HL-60 (cell line): ENCODE results near the gene BET1.
"Not testable (repeated sequence)": the region's sequence is repeated elsewhere in the genome, so short reads cannot be mapped to it uniquely, and the experiment has no call there.

ENCODE experiments used
- DNase-seq, 2 experiments: peaks; one replicate each; pipeline ENCODE4 v3.0.0-alpha.2; 2010 to 2020; ENCODE audit warnings: low read depth in 1 of 2, low spot score in 1 of 2
- H3K27ac ChIP-seq: fragments of 250-450 bp; sonication (Bioruptor Pico); replicated peaks from 2 replicates; pipeline ENCODE4 v1.5.1; 2020; ENCODE audit warnings: mild to moderate bottlenecking, moderate library complexity
- H3K27me3 ChIP-seq: fragments of 250-450 bp; sonication (Bioruptor Pico); 2 replicates; pipeline ENCODE4 v1.5.1; 2021; ENCODE audit warnings: mild to moderate bottlenecking, moderate library complexity; ENCODE audit not compliant: insufficient read depth, poor library complexity, severe bottlenecking
- H3K4me3 ChIP-seq: replicated peaks from 2 replicates; pipeline ENCODE4 v1.5.1; 2011; ENCODE audit warnings: mild to moderate bottlenecking, control low read depth, low read length; ENCODE audit not compliant: insufficient read depth
- GABPA ChIP-seq: IDR thresholded peaks from 2 replicates; pipeline ENCODE4 v1.6.1; 2012; ENCODE audit warnings: low read depth
- POLR2AphosphoS5 ChIP-seq: IDR thresholded peaks from 2 replicates; pipeline ENCODE4 v1.6.1; 2012; ENCODE audit warnings: low read depth
- SPI1 ChIP-seq: IDR thresholded peaks from 2 replicates; pipeline ENCODE4 v1.6.1; 2012; ENCODE audit warnings: low read depth, mild to moderate bottlenecking, borderline replicate concordance
- TF ChIP-seq, protein P1 (sequence below): IDR thresholded peaks from one replicate; pipeline ENCODE4 v1.5.1; 2011; ENCODE audit warnings: low read length, control low read depth, inconsistent platforms; ENCODE audit not compliant: insufficient read depth
- TF ChIP-seq, protein P2 (sequence below): IDR thresholded peaks from 2 replicates; pipeline ENCODE4 v1.6.1; 2012; ENCODE audit warnings: low read depth; ENCODE audit not compliant: insufficient replicate concordance

Gene BET1

DNA sequence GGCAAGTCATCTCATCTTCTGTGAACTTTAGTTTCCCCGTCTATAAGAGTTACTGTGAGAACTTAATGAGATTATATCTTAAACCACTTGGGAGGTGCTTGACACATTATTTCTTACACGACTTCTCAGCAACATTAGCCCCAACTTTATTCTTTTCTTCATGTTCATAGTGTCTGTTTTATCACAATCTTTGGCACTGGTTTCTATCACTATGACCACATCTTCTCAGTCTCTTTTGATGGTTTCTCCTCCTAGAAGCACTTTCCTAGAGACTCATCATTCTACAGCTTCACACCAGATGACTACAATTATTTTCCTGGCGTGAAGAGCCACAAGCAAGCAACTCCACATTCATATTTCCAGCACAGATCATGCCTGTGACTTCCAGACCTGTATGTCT, 26.5 kb upstream of the BET1 start:
- no peak for TF ChIP-seq POLR2AphosphoS5
- TF ChIP-seq GABPA = no peak
- TF ChIP-seq, protein P1, sequence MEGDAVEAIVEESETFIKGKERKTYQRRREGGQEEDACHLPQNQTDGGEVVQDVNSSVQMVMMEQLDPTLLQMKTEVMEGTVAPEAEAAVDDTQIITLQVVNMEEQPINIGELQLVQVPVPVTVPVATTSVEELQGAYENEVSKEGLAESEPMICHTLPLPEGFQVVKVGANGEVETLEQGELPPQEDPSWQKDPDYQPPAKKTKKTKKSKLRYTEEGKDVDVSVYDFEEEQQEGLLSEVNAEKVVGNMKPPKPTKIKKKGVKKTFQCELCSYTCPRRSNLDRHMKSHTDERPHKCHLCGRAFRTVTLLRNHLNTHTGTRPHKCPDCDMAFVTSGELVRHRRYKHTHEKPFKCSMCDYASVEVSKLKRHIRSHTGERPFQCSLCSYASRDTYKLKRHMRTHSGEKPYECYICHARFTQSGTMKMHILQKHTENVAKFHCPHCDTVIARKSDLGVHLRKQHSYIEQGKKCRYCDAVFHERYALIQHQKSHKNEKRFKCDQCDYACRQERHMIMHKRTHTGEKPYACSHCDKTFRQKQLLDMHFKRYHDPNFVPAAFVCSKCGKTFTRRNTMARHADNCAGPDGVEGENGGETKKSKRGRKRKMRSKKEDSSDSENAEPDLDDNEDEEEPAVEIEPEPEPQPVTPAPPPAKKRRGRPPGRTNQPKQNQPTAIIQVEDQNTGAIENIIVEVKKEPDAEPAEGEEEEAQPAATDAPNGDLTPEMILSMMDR = no peak
- TF ChIP-seq, protein P2, sequence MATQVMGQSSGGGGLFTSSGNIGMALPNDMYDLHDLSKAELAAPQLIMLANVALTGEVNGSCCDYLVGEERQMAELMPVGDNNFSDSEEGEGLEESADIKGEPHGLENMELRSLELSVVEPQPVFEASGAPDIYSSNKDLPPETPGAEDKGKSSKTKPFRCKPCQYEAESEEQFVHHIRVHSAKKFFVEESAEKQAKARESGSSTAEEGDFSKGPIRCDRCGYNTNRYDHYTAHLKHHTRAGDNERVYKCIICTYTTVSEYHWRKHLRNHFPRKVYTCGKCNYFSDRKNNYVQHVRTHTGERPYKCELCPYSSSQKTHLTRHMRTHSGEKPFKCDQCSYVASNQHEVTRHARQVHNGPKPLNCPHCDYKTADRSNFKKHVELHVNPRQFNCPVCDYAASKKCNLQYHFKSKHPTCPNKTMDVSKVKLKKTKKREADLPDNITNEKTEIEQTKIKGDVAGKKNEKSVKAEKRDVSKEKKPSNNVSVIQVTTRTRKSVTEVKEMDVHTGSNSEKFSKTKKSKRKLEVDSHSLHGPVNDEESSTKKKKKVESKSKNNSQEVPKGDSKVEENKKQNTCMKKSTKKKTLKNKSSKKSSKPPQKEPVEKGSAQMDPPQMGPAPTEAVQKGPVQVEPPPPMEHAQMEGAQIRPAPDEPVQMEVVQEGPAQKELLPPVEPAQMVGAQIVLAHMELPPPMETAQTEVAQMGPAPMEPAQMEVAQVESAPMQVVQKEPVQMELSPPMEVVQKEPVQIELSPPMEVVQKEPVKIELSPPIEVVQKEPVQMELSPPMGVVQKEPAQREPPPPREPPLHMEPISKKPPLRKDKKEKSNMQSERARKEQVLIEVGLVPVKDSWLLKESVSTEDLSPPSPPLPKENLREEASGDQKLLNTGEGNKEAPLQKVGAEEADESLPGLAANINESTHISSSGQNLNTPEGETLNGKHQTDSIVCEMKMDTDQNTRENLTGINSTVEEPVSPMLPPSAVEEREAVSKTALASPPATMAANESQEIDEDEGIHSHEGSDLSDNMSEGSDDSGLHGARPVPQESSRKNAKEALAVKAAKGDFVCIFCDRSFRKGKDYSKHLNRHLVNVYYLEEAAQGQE = no peak
- TF ChIP-seq SPI1 = no peak
- DNase-seq = no peak
- Histone ChIP-seq H3K27me3 (no peaks in the 10 kb centered on the region), H3K4me3 (no peak overlapping the region), H3K27ac (no peak overlapping the region)

DNA sequence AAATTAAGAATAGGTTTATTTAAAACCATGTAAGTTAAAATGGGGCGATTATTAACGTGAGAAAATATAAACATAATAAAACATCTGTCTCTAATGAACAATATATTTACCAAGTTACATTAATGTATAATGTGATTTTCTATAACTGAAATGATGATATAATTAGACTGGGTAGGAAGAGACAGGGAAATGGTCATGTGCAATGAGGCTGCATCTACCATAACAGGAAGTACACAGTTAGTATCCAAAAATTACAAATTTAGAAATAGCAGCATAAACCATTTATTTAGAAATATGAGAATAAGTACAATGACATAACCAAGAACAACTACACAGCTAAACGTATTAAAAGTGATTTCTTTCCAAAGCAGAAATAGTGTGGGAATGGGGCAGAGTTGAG, 25.8 kb upstream of the BET1 start:
- Histone ChIP-seq H3K27me3 (no peaks in the 10 kb centered on the region), H3K4me3 (no peak overlapping the region), H3K27ac (no peak overlapping the region)
- TF ChIP-seq, protein P1 = no peak
- TF ChIP-seq SPI1 (no peak), POLR2AphosphoS5 (no peak), GABPA (no peak)
- TF ChIP-seq, protein P2 = no peak
- no peak for DNase-seq

DNA sequence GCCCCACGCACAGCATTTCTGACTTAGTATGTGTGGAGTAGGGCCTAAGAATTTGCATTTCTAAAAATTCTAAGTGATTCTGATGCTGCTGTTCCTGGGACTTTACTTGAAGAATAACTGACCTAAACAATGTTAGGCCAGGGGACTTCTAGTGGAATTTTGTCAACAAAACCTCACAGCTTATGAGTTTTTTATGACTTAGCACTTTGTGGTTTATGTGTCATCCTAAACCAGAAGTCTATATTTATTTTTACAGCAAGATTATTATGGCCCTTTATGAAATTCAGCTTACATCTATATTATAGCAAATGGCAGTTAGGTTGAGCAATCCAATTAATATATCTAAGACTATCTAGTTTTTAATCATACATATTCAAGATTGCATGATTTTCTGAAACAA, 24.6 kb upstream of the BET1 start:
- Histone ChIP-seq H3K27me3 (no peaks in the 10 kb centered on the region), H3K27ac (no peak overlapping the region), H3K4me3 (no peak overlapping the region)
- DNase-seq = no peak
- TF ChIP-seq GABPA = no peak
- TF ChIP-seq, protein P2 = no peak
- TF ChIP-seq SPI1 = no peak
- no peak for TF ChIP-seq POLR2AphosphoS5
- TF ChIP-seq, protein P1 = no peak

DNA sequence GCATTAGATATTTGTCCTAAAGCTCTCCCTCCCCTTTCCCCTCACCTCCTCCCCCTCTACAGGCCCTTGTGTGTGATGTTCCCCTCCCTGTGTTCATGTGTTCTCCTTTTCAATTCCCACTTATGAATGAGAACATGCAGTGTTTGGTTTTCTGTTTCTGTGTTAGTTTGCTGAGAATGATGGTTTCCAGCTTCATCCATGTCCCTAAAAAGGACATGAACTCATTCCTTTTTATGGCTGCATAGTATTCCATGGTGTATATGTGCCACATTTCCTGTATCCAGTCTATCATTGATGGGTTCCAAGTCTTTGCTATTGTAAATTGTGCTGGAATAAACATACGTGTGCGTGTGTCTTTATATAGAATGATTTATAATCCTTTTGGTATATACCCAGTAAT, 22.5 kb upstream of the BET1 start:
- H3K27me3 ChIP-seq, H3K4me3 ChIP-seq, DNase-seq, H3K27ac ChIP-seq: not testable (repeated sequence)
